HCT116 (cell line): ENCODE data around the gene ADAM8. TPM values are rescaled to one million over a fixed set of nuclear protein-coding genes. Genes with fewer than 3 reads are reported as not detected.
"Not testable (repeated sequence)": the region's sequence is repeated elsewhere in the genome, so short reads cannot be mapped to it uniquely, and the experiment has no call there.

ENCODE experiments used
- ATAC-seq: fragments of 200-7000 bp; cut with Tn5 transposase; 2 replicates; pipeline ENCODE4 v1.9.1; 2020; ENCODE audit warnings: mild to moderate bottlenecking, moderate library complexity
- BruUV-seq: library from RNA; stranded (reverse); fragments of 400-500 nt; replicated peaks from 2 replicates; lab custom pipeline; 2021; lab: Mats Ljungman, UMichigan
- CTCF ChIA-PET: fragments of 300-600 bp; sonication (Branson Sonifier 250); formaldehyde crosslinking; loops from one replicate; lab custom pipeline; 2021; ENCODE audit warnings: antibody characterized with exemption; lab: Charles Lee
- POLR2A ChIA-PET: fragments of 300-600, 350-600 bp; sonication (Branson Sonifier 250); formaldehyde crosslinking; loops from one replicate; lab custom pipeline; 2021; ENCODE audit warnings: antibody characterized with exemption; lab: Charles Lee
- RAD21 ChIA-PET, 2 experiments: fragments of 300-600 bp; sonication (Branson Sonifier 250); formaldehyde crosslinking; loops; one replicate each; lab custom pipeline; 2023; ENCODE audit warnings: low total read pairs in 2 of 2; ENCODE audit not compliant: uncharacterized antibody in 2 of 2, unreplicated experiment in 2 of 2, low non-redundant PET in 1 of 2; lab: Charles Lee
- DNase-seq: peaks from one replicate; pipeline ENCODE4 v3.0.0-alpha.2; 2010; ENCODE audit warnings: low read depth, low spot score
- H2AFZ ChIP-seq: fragments of 200-600 bp; shearing (Covaris generic), sonication (generic); 2 replicates; pipeline ENCODE4 v1.6.1; 2017; ENCODE audit warnings: low read depth, mixed run types, mixed read lengths, antibody characterized with exemption, low read length; ENCODE audit not compliant: poor library complexity, severe bottlenecking
- H3K27ac ChIP-seq: 2 replicates; pipeline ENCODE4 v1.5.1; 2012; ENCODE audit warnings: low read depth, low read length
- H3K27me3 ChIP-seq: fragments of 200-600 bp; sonication (generic); 2 replicates; pipeline ENCODE4 v1.6.1; 2016; ENCODE audit warnings: mixed run types, low read length, mixed read lengths; ENCODE audit not compliant: insufficient read depth
- H3K36me3 ChIP-seq, 2 experiments: fragments of 200-500 bp in 1 of 2; fragments of 200-600 bp in 1 of 2; sonication (Bioruptor generic) in 1 of 2; sonication (generic) in 1 of 2; 2 replicates each; pipeline versions ENCODE4 v1.5.1 to v1.6.1; 2014 to 2016; ENCODE audit warnings: low read length in 2 of 2, inconsistent platforms in 1 of 2, mixed read lengths in 1 of 2, mixed run types in 1 of 2; ENCODE audit not compliant: insufficient read depth in 2 of 2, control insufficient read depth in 1 of 2
- H3K4me1 ChIP-seq, 2 experiments: fragments of 200-600 bp in 1 of 2; sonication (generic) in 1 of 2; 2 replicates each; pipeline versions ENCODE4 v1.5.1 to v1.6.1; 2012 to 2017; ENCODE audit warnings: low read length in 2 of 2, inconsistent platforms in 1 of 2, mild to moderate bottlenecking in 1 of 2, mixed read lengths in 1 of 2, mixed run types in 1 of 2, moderate library complexity in 1 of 2; ENCODE audit not compliant: insufficient read depth in 2 of 2, control insufficient read depth in 1 of 2
- H3K4me2 ChIP-seq: fragments of 200-600 bp; sonication (generic); 2 replicates; pipeline ENCODE4 v1.6.1; 2017; ENCODE audit warnings: mixed run types, low read length, mixed read lengths
- H3K4me3 ChIP-seq, 2 experiments: fragments of 200-600 bp in 1 of 2; sonication (generic) in 1 of 2; replicated peaks in 1 of 2; 2 replicates each; pipeline ENCODE4 v1.5.1; 2011 to 2016; ENCODE audit warnings: low read length in 2 of 2, control low read depth in 1 of 2, low read depth in 1 of 2, mild to moderate bottlenecking in 1 of 2, mixed read lengths in 1 of 2, mixed run types in 1 of 2
- H3K79me2 ChIP-seq: fragments of 200-600 bp; sonication (generic); 2 replicates; pipeline ENCODE4 v1.6.1; 2017; ENCODE audit warnings: mild to moderate bottlenecking, mixed run types, low read length, moderate library complexity, mixed read lengths; ENCODE audit not compliant: insufficient read depth
- H3K9ac ChIP-seq: fragments of 200-600 bp; sonication (generic); 2 replicates; pipeline ENCODE4 v1.6.1; 2016; ENCODE audit warnings: low read length, mixed read lengths
- H3K9me2 ChIP-seq: fragments of 200-600 bp; sonication (generic), shearing (Covaris generic); 2 replicates; pipeline ENCODE4 v1.6.1; 2017; ENCODE audit warnings: mixed run types, mild to moderate bottlenecking, moderate library complexity; ENCODE audit not compliant: insufficient read depth
- H3K9me3 ChIP-seq, 2 experiments: fragments of 200-500 bp in 1 of 2; fragments of 200-600 bp in 1 of 2; sonication (Bioruptor generic) in 1 of 2; sonication (generic) in 1 of 2; 2 replicates each; pipeline ENCODE4 v1.6.1; 2014 to 2017; ENCODE audit warnings: low read length in 2 of 2, mixed read lengths in 2 of 2, inconsistent platforms in 1 of 2, low read depth in 1 of 2, mild to moderate bottlenecking in 1 of 2, mixed run types in 1 of 2, moderate library complexity in 1 of 2; ENCODE audit not compliant: control insufficient read depth in 1 of 2, insufficient read depth in 1 of 2
- H4K20me1 ChIP-seq: fragments of 200-600 bp; sonication (generic), shearing (Covaris generic); 2 replicates; pipeline ENCODE4 v1.6.1; 2017; ENCODE audit warnings: mixed run types, mild to moderate bottlenecking, moderate library complexity; ENCODE audit not compliant: insufficient read depth
- intact Hi-C: fragments of 100-400 bp; cut with micrococcal nuclease; formaldehyde crosslinking; loops from 2 replicates; pipeline ENCODE4 v1.10.0; 2022
- total RNA-seq: library from RNA; stranded (reverse); gene quantifications from one replicate; pipeline ENCODE4 v1.2.1, GENCODE V29; 2021; ENCODE audit not compliant: unreplicated experiment

Gene ADAM8
- total RNA-seq, 1 experiment from 2014 or later, result 4.1 TPM

DNA sequence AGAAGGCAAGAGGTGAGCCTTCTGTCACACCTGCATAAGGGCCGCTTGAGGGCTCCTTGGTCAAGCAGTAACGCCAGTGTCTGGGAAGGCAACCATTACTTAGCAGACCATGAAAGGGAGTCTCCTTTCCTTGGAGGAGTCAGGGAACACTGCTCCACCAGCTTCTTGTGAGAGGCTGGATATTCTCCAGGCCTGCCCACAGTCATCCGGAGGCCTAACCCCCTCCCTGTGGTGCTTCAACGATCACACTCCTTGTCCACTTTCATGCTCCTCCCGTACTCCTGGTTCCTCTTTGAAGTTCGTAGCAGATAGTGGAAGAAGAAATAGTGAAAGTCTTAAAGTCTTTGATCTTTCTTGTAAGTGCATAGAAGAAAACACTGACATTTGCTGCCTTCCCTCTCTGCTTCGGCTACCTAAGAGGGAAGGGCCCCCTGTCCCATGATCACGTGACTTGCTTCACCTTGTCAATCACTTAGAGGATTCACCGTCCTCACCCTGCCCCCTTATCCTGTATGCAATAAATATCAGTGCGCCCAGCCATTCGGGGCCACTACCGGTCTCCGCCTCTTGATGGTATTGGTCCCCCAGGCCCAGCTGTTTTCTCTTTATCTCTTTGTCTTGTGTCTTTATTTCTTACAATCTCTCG is 45.5 kb upstream of the ADAM8 start:
- H3K4me3 ChIP-seq, RAD21 ChIA-PET, H3K27ac ChIP-seq, H3K9me2 ChIP-seq, H3K27me3 ChIP-seq, intact Hi-C loops, BruUV-seq, POLR2A ChIA-PET, H3K4me1 ChIP-seq, H4K20me1 ChIP-seq, H2AFZ ChIP-seq, DNase-seq, H3K36me3 ChIP-seq, H3K9me3 ChIP-seq, H3K4me2 ChIP-seq, H3K79me2 ChIP-seq, CTCF ChIA-PET, H3K9ac ChIP-seq, ATAC-seq: not testable (repeated sequence)

DNA sequence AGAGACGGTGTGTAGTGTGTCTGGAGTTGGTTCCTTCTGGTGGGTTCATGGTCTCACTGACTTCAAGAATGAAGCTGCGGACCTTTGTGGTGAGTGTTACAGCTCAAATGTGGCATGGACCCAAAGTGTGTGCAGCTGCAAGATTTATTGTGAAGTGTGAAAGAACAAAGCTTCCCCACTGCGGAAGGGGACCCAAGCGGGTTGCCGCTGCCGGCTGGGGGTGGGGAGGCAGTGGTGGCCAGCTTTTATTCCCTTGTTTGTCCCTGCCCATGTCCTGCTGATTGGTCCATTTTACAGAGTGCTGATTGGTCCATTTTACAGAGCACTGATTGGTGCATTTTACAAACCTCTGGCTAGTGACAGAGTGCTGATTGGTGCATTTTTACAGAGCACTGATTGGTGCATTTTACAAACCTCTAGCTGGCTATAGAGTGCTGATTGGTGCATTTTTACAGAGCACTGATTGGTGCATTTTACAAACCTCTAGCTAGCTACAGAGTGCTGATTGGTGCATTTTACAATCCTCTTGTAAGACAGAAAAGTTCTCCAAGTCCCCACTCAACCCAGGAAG is 44.3 kb upstream of the ADAM8 start:
- H3K4me1 ChIP-seq, H3K4me2 ChIP-seq, H3K9me3 ChIP-seq, H3K4me3 ChIP-seq, BruUV-seq, H3K27ac ChIP-seq, ATAC-seq, CTCF ChIA-PET, H2AFZ ChIP-seq, intact Hi-C loops, H3K9ac ChIP-seq, RAD21 ChIA-PET, H4K20me1 ChIP-seq, DNase-seq, POLR2A ChIA-PET, H3K27me3 ChIP-seq, H3K79me2 ChIP-seq, H3K36me3 ChIP-seq, H3K9me2 ChIP-seq: not testable (repeated sequence)
